Stimulated activated naive CD8-positive, alpha-beta T cell treated with anti-CD3 and anti-CD28 coated beads, Interleukin-15, amount 100 ng/mL, for 72 hours (primary cell): ENCODE data around the gene RASGRP2.
A peak's percentile ranks its signal among the peaks of the same experiment; 100 is the strongest.

ENCODE experiments used
- ATAC-seq: fragments of 150-1000 bp; cut with Tn5 transposase; 2 replicates; pipeline ENCODE4 v1.10.0; 2021; ENCODE audit warnings: mild to moderate bottlenecking, moderate library complexity
- DNase-seq, 2 donors: peaks; one replicate each; pipeline ENCODE4 v3.0.0; 2021 to 2022
- H3K27ac Mint-ChIP-seq, 2 donors: one replicate each; pipeline ENCODE4 v1.8.0; 2022; ENCODE audit warnings: mild to moderate bottlenecking in 2 of 2, mixed read lengths in 2 of 2, moderate library complexity in 2 of 2
- H3K27me3 Mint-ChIP-seq: one replicate; pipeline ENCODE4 v1.8.0; 2022; ENCODE audit warnings: mixed read lengths
- H3K4me1 Mint-ChIP-seq: one replicate; pipeline ENCODE4 v1.8.0; 2022; ENCODE audit warnings: mild to moderate bottlenecking, mixed read lengths
- H3K4me3 Mint-ChIP-seq, 2 donors: one replicate each; pipeline ENCODE4 v1.8.0; 2022; ENCODE audit warnings: mild to moderate bottlenecking in 2 of 2, mixed read lengths in 2 of 2, moderate library complexity in 1 of 2
- H3K9me3 Mint-ChIP-seq, 2 donors: one replicate each; pipeline ENCODE4 v1.8.0; 2022; ENCODE audit warnings: mixed read lengths in 2 of 2

Gene RASGRP2

DNA sequence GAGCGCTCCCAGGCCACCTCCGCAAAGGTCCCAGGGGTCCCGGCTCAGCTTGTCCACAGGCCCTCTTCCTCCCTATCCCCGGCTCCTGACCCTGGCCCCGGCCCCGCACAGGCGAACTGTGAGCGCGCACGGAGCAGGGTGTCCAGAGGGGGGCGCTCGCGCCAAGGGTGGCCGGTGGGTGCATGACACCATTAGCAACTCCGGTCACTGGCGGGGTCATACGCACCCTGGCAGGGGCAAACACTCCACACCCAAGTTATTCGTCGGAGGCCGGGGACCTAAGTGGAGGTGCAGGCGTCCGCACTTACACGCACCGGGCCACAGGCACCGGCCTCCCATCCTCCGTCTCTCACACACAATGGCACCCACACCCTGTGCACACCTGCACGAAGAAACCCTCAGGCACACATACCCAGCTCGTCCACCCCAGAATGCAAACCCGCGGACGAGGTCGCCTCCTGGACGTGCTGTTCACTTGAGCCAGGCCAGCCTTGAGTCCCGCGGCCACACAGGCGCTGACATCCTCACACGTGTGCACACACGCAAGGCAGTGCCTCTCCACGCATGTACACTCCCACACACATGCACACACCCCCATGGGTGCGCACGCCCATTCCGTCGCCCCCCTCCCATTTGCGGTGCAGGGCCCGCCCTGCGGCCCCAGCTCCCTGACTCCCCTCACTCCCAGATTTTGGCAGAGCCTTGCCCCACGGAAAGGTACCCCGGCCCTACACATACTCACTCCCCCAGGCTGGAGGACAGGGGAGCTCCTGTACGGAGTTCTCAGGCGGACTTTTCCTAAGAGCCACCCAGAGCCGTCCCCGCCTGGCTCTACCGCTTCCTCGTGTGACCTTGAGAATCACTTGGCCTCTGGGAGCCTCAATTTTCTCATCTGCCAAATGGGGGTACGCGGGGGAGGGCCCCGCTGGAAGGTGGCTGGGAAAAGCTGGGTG lies at the start of gene RASGRP2:
Gene RASGRP2 (minus strand): TSS at position 552 of the 953 bp plus-strand sequence. CDS start 1,276 bp downstream, outside the sequence.
- ATAC-seq (peak; percentile 66), DNase-seq (peak; percentile 89 to 90)
- Mint-ChIP-seq H3K9me3 (no peaks in the 10 kb centered on the region), H3K27ac (peak within 1 kb of the TSS; percentile 24 to 71), H3K4me3 (peak within 1 kb of the TSS; percentile 92 to 93), H3K4me1 (peaks cover 58% of the 10 kb centered on the region), H3K27me3 (no peaks in the 10 kb centered on the region)

DNA sequence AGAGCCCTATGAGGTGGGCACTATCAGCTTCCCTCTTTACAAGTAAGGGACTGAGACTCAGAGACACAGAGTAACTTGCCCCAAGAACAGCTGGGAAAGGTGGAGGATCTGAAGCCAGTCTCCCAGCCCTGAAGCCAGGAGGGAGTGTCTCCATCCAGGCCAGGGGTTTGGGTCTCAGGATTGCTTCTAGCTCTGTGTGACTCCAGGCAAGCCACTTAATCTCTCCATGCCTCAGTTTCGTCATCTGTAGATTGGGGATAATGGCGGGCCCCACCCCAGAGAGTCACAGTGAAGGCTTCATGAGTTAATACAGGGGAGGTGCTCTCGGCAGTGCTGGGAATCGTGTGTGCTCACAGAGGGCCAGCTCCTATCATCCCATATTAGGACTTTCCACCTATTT lies 48.5 kb upstream of the RASGRP2 start:
- DNase-seq (no peak), ATAC-seq (no peak)
- no peak overlapping the region for H3K4me3 Mint-ChIP-seq
- no peaks in the 10 kb centered on the region for H3K27me3 Mint-ChIP-seq
- no peaks in the 10 kb centered on the region for H3K9me3 Mint-ChIP-seq
- peaks cover 50% of the 10 kb centered on the region for H3K4me1 Mint-ChIP-seq
- peak overlapping the region in 1 of 2 donors; percentile 50 for H3K27ac Mint-ChIP-seq

DNA sequence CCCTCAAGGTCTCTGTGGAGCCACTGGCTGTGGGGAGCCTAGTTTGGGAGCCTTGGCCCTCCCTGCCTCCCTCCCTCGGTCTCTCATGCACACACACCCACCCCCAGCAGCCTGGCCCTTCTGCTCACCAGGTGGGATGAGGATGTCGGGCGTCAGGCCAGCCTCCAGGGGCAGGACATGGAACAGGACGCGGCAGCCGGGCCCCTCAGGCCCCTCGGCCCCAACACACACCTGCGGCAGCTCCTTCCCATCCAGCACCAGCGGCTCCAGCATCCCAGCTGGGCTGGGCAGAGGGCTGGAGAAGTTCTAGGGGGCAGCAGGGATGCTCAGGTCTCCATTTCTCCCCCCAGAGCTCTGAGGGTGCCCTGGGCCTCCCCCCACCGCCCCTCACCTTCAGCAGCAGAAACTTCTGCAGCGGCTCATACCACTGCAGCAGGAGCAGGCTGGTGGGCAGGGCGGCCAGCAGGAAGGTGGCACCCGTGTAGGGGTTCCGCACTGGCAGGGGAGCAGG lies 47.9 kb upstream of the RASGRP2 start:
- no peaks in the 10 kb centered on the region for H3K9me3 Mint-ChIP-seq
- ATAC-seq, result no peak
- no peaks in the 10 kb centered on the region for H3K27me3 Mint-ChIP-seq
- H3K27ac Mint-ChIP-seq, result no peak overlapping the region
- H3K4me3 Mint-ChIP-seq, result no peak overlapping the region
- no peak for DNase-seq
- peaks cover 47% of the 10 kb centered on the region for H3K4me1 Mint-ChIP-seq

DNA sequence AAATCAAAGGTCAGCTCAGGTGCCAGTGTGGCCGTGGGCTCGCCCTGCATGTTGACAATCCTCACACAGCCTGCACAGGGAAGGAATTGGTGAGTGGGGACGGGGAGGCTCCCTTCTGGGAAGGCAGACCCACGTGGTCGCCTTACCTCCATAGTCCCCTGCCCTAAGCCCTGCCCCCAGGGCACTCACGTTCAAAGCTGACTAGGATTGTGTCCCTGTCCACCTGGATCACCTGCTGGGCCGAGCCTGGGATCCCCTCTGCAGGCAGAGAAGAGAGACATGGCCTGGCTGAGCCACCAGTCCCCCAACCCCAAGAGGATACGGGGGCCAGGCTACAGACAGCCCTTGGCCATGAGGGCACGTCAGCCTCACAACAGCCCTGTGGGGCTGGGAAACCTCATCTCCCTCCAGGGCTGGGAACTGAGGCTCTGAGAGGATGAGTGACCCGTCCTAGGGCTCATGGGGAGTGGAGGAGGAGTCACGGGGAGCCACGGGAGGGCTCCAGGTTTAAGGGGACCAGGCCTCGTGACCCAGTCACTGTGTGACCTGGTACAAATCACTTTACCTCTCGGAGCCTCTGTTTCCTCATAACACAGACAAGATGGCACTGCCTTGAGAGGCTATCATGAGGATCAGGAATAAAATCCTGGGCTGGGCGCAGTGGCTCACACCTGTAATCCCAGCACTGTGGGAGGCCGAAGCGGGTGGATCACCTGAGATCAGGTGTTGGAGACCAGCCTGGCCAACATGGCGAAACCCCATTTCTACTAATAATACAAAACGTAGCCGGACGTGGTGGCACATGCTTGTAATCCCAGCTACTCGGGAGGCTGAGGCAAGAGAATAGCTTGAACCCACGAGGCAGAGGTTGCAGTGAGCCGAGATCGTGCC lies 46.5 kb upstream of the RASGRP2 start:
- H3K27ac Mint-ChIP-seq, result no peak overlapping the region
- H3K4me3 Mint-ChIP-seq, result no peak overlapping the region
- DNase-seq (no peak), ATAC-seq (no peak)
- no peaks in the 10 kb centered on the region for H3K9me3 Mint-ChIP-seq
- H3K4me1 Mint-ChIP-seq, result peaks cover 33% of the 10 kb centered on the region
- no peaks in the 10 kb centered on the region for H3K27me3 Mint-ChIP-seq

DNA sequence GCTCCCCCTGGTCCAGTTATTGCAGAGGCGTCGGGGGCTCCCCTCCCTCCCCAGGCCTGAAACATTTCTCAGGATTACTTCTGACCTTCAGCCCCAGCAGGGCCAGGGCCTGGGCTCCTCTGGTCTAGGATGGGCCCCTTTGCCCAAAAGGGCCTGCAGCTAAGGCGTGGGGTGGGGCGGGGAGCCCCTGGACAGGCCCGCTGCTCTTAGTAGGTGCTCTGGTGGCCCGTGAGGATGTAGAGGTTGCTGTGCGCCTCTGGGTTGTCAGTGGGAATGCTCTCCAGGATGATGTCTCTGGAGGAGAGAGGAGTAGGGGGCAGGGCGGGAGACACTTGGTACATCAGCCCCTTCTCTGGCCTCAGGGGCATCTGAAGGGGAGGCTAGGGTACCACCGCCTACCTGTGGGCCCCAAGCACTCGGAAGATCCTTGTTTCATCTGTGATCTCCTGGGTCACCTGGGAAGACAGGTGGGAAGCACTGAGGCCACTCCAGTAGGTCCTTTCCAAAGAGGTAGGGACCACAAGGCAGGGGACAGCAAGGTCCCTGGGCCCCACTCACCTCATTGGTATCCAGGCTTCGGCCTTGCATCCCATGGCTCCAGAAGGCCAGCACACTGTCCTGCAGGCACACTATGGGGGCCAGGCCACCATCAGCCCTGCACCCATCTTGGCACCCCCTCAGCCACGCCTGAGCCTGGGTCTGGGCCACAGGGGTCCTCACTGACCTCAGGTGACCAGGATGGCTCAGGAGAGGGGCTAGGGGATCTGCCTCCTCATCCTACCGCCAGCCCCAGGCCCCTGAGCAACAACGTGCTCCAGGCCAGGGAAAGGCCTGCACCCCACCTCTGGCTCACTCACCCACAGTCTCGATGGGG lies 45.6 kb upstream of the RASGRP2 start:
- no peak overlapping the region for H3K27ac Mint-ChIP-seq
- DNase-seq, result no peak
- no peak overlapping the region for H3K4me3 Mint-ChIP-seq
- no peaks in the 10 kb centered on the region for H3K9me3 Mint-ChIP-seq
- no peak for ATAC-seq
- H3K4me1 Mint-ChIP-seq, result peaks cover 29% of the 10 kb centered on the region
- no peaks in the 10 kb centered on the region for H3K27me3 Mint-ChIP-seq

DNA sequence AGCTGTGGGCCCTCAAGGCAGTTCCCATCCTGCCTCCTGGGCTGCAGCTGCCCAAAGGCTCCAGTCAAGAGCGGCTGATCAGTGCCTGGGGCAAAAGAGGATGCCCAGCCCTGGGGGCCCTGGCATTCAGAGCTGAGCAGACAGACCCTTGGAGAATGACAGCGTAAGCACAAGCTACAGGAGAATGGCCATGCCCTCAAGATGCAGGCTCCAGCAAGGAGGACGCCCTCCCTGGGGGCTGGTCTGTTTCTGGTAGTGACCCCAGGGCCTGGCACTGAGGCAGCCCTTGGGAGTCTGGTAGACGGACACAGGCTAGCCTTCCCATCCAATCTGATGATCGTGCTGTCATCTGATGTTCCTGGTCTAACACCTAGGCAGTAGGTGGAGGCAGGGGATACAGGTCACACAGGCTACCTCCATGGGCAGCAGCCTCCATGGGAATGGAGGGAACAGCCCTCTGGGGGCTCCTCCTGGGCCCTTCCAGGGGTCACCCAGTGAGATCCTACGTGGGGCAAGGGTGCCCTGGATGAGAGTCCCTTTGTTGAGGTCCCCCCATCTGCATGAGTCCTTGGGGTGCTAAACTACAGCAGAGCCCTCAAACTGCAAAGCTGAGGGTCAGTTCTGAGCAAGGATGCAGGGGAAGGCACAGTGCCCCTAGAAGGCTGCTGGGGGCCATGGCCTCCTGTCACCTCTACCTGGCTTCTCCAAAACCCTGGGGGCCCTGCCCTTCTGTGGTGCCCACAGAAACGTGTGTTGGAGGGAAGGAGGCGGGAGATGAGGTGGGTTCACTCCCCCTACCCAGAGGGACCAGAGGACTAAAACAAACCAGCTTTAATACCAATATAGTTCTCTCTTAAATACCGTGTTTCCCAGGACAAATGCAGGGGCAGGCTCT lies 44.6 kb upstream of the RASGRP2 start:
- H3K4me1 Mint-ChIP-seq, result peaks cover 24% of the 10 kb centered on the region
- H3K27me3 Mint-ChIP-seq, result no peaks in the 10 kb centered on the region
- no peak for ATAC-seq
- H3K9me3 Mint-ChIP-seq, result no peaks in the 10 kb centered on the region
- H3K4me3 Mint-ChIP-seq, result no peak overlapping the region
- no peak for DNase-seq
- peak overlapping the region in 1 of 2 donors; percentile 74 for H3K27ac Mint-ChIP-seq

DNA sequence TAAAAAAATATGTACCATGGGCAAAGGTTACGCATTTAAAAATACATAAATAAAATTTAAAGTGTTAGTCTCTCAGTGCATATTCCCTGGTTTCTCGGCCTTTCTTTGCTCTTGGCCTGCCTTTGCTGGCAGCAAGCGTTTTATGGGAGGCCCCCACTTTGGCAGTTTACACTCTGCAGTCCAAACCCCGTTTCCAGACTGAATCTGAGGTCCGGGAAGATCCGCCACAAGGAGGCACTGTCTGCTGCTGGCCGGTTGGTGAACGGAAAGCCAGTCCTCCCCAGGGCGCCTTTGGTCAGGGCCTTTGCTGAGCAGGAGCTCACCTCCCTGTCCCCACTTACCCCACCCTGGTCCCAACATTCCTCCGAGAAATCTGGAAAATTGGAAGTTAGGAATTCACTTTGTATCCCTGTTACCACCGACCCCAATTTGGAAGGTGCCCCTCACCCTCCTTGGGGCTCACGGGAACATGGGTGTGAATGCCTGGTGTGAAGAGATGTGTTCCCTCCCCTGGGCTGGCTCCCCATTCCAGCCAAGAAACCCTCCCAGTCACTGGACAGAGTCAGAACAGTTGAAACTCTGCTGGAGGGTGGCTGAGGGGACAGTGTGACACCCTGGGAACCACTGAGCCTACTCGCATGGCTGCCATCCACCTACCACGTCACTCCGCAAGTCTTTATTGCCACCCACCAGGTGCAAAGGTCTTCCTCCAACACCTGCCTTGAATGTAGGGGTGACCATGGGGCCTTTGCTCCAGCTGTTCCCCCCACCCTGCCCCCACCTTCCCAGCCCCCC lies 43.8 kb upstream of the RASGRP2 start:
- peak; percentile 55 to 58 for DNase-seq
- no peaks in the 10 kb centered on the region for H3K9me3 Mint-ChIP-seq
- peak overlapping the region in 1 of 2 donors; percentile 42 for H3K27ac Mint-ChIP-seq
- no peaks in the 10 kb centered on the region for H3K27me3 Mint-ChIP-seq
- ATAC-seq, result peak; percentile 65
- no peak overlapping the region for H3K4me3 Mint-ChIP-seq
- H3K4me1 Mint-ChIP-seq, result peaks cover 16% of the 10 kb centered on the region

DNA sequence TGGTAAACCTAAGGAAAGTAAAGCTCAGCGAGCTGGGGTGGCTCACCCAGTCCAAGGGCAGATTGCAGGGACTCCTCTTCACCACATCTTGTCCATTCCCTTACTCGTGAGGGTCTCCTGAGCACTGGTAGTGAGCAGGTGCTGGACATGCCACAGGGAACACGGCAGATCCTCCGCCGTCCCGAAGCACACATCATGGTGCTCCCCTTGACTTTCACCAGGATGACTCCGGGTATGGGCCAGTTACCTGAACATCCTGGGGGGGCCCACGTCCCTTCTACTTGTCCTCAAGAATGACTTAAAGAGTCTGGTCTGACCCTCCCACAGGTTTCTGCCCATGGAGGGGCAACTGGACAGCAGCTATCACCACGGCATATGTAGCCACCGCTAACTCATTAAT lies 42.4 kb upstream of the RASGRP2 start:
- no peaks in the 10 kb centered on the region for H3K27me3 Mint-ChIP-seq
- no peak overlapping the region for H3K27ac Mint-ChIP-seq
- no peaks in the 10 kb centered on the region for H3K9me3 Mint-ChIP-seq
- DNase-seq, result no peak
- no peak overlapping the region for H3K4me3 Mint-ChIP-seq
- peaks cover 16% of the 10 kb centered on the region for H3K4me1 Mint-ChIP-seq
- ATAC-seq, result no peak

DNA sequence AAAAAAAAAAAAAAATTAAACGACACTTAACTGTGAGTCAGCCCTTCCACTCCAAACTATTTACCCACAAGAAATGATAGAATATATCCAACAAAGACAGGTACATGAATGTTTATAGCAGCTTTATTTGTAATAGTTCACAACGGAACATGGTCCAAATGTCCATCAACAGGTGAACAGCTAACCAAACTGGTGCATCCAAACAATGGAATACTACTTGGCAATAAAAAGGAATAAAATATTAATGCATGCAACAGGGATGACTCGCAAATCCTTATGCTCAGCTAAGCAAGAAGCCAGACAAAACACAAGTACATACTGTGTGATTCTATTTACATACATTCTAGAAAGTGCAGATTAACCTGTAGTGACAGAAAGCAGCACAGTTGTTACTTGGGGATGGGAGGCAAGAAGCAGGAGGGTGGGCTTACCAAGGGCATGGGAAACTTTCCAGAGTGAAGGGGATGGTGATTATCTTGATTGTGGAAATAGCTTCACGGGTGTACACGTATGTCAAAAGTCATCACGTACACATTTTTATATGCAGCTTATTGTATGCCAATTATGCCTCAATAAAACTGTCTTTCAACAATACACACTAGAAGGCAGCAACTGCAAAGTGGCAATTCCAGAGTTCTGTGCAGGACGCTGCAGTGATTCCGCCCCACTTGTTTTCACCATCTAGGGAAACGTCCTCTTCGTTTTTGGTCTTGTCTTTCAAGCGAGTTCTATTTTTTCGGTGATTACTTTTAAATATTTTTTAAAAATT lies 41.1 kb upstream of the RASGRP2 start:
- Mint-ChIP-seq H3K9me3 (no peaks in the 10 kb centered on the region), H3K27me3 (no peaks in the 10 kb centered on the region), H3K4me1 (peaks cover 29% of the 10 kb centered on the region), H3K27ac (no peak overlapping the region), H3K4me3 (no peak overlapping the region)
- no peak for ATAC-seq
- DNase-seq, result no peak

DNA sequence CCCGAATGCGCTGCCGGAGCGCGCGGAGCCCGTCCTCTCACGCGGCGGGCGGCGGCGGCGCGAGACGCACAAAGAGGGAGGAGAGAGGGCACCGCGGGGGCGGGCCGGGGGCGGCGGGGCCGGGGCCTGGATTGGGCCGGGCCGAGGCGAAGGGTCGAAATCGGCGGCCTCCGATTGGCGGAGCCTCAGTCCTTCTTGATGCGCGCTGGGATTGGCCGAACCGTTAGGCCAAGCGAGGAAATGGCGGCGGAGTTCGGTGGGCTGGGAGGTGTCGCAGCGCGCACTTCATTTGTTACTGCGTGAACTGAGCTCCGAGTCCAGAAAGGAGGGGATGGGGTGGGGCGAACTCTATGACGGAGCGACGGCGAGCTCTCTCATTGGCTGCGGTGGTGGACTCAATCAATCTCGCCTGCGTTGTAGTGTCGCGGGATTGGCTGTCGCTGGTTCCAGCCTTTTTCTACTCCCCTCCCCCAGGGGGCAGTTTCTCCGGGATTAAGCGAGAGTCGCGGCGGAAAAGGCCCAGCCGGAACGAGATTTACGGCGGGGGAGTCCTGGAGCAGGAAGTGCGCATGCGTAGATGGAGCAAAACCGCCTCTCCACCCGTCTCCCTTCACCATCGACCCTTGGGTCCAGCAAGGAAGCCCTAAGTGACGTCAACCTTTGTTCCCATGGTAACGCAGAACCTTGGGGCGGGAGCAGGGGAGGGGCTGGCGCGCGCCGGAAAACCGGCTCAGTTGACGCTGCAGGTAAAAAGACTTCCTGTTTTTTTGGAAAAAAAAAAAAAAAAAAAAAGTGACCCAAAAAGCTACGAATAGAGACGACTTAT lies 34.7 kb upstream of the RASGRP2 start, which contains the start of gene SF1:
Gene SF1 (minus strand): TSS at position 70 of the 826 bp plus-strand sequence. CDS start 150 bp downstream, outside the sequence.
- peak; percentile 92 for ATAC-seq
- Mint-ChIP-seq H3K27ac (peak within 1 kb of the TSS; percentile 100), H3K27me3 (no peaks in the 10 kb centered on the region), H3K9me3 (no peaks in the 10 kb centered on the region), H3K4me1 (peaks cover 61% of the 10 kb centered on the region), H3K4me3 (peak within 1 kb of the TSS; percentile 87 to 90)
- DNase-seq, result peak; percentile 100

DNA sequence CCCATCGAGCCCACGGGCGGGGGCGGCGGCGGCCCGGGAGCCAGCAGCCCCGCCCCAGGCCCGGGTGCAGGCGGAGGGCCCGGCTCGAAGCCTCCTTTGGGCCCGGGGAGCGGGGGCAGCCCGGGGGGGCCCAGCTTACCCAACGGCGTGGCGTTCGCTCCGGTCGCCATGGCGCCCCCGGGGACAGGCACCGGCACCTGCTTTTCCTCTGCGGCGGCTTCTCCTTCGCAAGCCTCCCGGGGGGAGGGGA lies 34.2 kb upstream of the RASGRP2 start:
- Mint-ChIP-seq H3K4me1 (peaks cover 66% of the 10 kb centered on the region), H3K27ac (peak overlapping the region in 1 of 2 donors; percentile 27), H3K4me3 (peak overlapping the region; percentile 87 to 90), H3K27me3 (no peaks in the 10 kb centered on the region), H3K9me3 (no peaks in the 10 kb centered on the region)
- peak; percentile 8 for ATAC-seq
- DNase-seq, result no peak
